ENCODE measurements around the gene RAB6A. TPM values are rescaled to one million over a fixed set of nuclear protein-coding genes. Genes with fewer than 3 reads are reported as not detected.
A peak's percentile ranks its signal among the peaks of the same experiment; 100 is the strongest.
"Not testable (repeated sequence)": the region's sequence is repeated elsewhere in the genome, so short reads cannot be mapped to it uniquely, and the experiment has no call there.

The RAB6A gene
- polyA plus RNA-seq, 4 donors: 97.7 to 139 (median 115) TPM

DNA sequence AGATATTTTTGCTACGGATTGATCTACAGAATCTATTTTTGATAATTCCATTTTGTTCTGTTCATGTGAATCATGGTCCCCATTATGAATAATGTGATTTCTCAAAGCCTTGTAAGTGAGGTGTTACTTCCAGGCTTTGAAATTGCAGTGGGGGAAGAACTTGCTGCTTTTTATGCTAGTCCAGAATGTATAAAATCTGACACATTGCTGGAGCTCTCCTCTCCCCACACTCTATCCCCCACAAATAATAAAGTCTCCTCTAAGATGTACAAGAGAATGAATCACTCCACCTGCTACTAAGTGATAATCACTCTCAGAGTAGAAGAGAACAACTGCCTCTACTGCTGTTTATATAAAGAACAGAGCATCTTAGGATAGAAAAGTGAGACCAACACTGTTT lies 5.9 kb upstream of the RAB6A start:
- no peak for DNase-seq (ENCODE audit: low read depth in 4 of 4, low spot score in 2 of 4)

DNA sequence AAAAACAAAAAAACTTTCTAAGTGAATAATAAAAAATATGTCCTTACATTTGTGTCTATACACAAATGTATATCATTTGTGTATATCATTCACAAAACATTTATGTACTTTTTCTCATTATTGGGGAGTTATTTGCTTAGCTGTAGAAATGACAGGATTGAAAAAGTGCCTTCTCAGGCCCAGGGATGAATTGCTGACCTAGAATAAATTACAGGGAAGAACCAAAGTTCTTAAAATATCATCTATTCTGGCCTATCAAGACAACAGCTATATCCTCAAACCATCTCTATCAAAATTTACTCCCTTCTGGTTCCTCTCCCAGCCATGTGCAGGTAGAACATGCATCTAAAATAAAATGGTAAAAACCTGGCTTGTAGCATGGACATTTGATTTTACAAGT lies 1.9 kb upstream of the RAB6A start:
- DNase-seq (ENCODE audit: low read depth in 4 of 4, low spot score in 2 of 4): no peak

GRCh38 chr11:73761403-73761945 lies 600 bp upstream of the RAB6A start:
- no peak for DNase-seq (ENCODE audit: low read depth in 4 of 4, low spot score in 2 of 4)

DNA sequence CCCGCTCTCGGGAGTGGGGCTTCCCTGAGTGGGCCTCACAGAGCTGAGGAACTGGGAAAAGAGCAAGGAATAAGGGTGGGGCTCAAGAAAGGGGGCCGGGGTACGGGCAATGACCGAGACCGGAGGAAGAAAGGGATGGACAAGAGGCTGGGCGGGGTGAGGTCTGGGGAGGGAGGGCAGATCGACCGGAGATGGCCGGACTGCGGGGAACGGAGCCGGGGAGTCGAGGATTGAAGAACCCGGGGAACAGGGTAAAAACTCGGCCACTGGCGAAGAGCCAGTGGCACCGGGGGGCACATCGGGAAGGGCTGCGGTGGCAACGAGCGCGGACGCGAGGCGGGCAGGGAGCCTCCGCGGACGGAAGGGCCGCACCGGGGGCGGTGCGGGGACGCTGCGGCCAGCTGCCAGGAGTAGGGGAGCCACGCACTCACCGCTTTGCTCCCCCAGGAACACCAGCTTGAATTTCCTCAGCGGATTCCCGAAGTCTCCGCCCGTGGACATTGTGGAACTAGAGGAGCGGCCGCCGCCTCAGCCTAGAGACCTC lies 667 bp downstream of the RAB6A start:
- peak in 2 of 4 donors; percentile 37 to 46 for DNase-seq (ENCODE audit: low read depth in 4 of 4, low spot score in 2 of 4)

DNA sequence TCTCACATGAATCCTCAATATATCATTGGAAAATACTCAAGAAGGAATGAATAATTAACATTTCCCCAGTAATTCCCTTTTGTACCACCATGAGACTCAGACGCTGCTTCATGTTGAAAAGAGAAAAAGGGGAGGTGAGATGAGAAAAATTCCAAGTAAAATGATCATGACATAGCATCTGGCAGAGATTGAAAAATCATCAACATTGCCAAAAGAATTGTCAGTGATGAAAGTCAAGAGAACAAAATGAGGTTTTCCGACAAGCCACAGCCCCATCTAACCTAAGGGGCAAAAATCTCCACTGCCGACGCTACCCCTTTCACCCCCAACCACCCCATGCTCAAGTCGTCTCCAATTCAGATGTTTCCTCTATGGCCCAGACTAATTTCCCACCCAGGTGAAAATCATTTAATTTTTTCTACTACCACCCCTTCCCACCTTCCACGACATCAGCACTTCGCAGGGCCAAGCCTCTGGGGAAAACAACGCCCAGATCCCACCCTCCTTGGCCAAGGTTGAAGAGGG lies 1.2 kb downstream of the RAB6A start:
- peak in 2 of 4 donors; percentile 24 to 36 for DNase-seq (ENCODE audit: low read depth in 4 of 4, low spot score in 2 of 4)

DNA sequence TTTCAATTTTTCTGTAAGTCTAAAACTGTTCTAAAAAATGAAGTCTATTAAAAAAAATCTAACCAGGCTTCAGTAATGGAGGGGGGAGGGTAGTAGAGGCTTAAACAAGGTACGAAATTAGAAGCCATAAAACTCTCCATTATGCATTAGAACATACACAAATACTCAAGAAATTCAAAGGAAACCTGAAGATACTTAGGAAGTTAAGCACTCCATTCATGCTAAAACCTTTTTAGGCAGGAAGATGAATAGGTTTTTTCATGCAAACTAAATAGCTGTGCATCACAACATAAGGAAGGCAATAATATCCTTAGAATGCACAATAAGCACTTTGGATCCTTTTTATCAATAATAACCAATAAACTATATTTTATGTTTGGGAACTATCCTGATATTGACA lies 2.4 kb downstream of the RAB6A start:
- no peak for DNase-seq (ENCODE audit: low read depth in 4 of 4, low spot score in 2 of 4)

DNA sequence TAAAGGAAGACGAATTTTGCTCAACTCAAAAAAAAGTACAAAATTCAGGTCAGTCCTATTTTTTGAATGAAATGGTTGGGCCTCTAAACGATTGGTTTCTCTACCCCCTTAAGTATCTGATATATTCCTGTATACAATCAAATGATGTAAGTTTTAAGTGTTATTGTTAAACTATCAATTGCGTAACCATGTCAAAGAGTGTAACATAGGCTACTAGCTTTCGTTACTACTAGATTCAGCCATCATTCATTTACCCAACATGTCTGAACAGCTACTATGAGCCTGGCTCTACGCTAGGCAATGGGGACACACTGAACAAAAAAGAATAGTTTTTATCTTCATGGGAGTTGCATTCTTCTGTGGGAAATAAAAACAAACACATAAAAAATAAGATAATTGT lies 3.3 kb downstream of the RAB6A start:
- DNase-seq (ENCODE audit: low read depth in 4 of 4, low spot score in 2 of 4): no peak

DNA sequence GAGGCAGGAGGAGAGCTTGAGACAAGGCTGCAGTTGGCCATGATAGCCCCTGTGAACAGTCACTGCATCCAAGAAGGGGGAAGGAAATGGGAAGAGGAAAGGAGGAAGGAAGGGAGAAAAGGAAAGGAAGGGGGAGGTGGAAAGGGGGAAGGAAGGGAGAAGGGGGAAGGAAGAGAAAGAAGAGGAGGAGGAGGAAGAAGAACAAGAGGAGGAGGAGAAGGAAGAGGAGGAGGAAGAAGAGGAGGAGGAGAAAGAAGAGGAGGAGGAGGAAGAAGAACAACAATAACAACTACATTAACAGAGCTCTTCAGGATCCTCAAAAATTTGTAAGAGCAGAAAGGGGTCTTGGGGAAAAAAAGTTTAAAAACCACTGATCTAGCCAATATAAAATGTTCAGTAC lies 5.2 kb downstream of the RAB6A start:
- DNase-seq (ENCODE audit: low read depth in 4 of 4, low spot score in 2 of 4): no peak

- DNase-seq (ENCODE audit: low read depth in 4 of 4, low spot score in 2 of 4): no peak
These were observed 6.9 kb downstream of the RAB6A start for GRCh38 chr11:73753938-73754337.

DNA sequence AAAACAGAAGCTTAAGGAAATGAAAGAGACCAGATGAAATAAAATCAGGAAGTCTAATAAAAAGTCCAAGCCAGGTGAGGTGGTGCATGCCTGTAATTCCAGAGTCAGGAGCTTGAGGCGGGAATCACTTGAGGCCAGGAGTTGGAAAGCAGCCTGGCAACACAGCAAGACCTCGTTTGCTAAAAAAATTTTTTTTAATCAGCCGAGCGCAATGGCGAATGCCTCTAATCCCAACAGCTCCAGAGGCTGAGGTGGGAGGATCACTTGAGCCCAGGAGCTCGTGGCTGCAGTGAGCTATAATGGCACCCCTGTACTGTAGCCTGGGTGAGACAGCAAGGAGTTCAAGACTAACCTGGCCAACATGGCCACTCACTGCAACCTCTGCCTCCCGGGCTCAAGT lies 8.0 kb downstream of the RAB6A start:
- DNase-seq (ENCODE audit: low read depth in 4 of 4, low spot score in 2 of 4): no peak

DNA sequence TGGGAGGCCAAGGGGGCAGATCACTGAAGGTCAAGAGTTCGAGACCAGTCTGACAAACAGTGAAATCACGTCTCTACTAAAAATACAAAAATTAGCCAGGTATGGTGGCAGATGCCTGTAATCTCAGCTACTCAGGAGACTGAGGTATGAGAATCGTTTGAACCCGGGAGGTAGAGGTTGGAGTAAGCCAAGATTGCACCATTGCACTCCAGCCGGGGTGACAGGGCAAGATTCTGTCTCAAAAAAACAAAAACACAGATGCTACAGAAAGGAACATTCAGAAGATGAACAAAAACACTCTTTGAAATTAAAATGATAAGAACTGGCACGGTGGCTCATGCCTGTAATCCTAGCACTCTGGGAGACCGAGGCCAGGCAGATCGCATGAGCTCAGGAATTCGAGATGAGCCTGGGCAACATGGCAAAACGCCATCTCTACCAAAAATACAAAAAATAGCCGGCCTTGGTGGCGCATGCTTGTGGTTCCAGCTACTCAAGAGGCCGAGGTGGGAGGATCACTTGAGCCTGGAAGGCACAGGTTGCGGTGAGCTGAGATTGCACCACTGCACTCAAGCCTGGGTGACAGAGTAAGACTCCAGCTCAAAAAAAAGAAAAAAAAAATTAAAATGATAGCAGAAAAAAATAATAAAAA lies 8.5 kb downstream of the RAB6A start:
- DNase-seq (ENCODE audit: low read depth in 4 of 4, low spot score in 2 of 4): no peak

DNA sequence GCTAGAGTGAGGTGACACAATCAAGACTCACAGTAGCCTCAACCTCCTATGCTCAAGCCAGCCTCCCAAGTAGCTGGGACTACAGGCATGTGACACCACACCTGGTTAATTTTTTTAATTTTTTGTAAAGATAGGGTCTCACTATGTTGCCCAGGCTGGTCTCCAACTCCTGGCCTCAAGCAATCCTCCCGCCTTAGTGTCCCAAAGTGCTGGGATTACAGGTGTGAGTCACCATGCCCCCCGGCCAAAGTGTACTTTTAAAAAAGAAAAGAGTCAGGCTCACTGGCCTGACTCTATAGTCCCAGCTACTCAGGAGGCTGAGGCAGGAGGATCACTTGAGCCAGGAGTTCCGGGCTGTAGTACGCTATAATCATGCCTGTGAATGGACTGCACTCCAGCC lies 10.0 kb downstream of the RAB6A start:
- DNase-seq (ENCODE audit: low read depth in 4 of 4, low spot score in 2 of 4): not testable (repeated sequence)

GRCh38 chr11:73750228-73750627 lies 10.6 kb downstream of the RAB6A start:
- no peak for DNase-seq (ENCODE audit: low read depth in 4 of 4, low spot score in 2 of 4)

DNA sequence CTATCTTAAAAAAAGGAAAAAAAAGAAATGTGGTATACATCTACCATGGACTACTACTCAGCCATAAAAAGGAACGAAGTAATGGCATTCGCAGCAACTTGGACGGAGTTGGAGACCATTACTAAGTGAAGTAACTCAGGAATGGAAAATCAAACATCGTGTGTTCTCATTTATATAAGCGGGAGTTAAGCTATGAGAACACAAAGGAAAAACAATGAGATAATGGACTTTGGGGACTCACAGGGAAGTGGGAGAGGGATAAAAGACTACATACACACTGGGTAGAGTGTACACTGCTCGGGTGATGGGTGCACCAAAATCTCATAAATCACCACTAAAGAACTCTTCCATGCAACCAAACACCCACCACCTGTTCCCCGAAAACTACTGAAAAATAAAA lies 11.8 kb downstream of the RAB6A start:
- DNase-seq (ENCODE audit: low read depth in 4 of 4, low spot score in 2 of 4): no peak

DNA sequence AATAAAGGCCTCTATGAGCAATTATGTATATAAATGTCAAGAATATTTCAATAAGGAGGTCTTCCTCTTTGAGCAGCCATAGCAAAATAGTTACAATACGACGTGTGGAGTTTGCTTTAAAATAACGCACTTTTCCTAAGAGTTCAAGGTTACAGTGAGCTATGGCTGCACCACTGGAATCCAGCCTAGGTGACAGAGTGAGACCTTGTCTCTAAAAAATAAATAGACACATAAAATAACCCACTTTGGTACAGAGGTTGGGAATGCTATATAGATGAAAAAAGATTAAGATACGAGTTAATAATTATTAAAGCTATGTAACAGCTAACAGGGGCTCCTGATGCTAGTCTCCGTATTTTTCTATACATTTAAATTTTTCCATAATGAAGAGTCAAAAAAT lies 12.6 kb downstream of the RAB6A start:
- no peak for DNase-seq (ENCODE audit: low read depth in 4 of 4, low spot score in 2 of 4)

GRCh38 chr11:73747762-73748161 lies 13.1 kb downstream of the RAB6A start:
- DNase-seq (ENCODE audit: low read depth in 4 of 4, low spot score in 2 of 4): no peak

DNA sequence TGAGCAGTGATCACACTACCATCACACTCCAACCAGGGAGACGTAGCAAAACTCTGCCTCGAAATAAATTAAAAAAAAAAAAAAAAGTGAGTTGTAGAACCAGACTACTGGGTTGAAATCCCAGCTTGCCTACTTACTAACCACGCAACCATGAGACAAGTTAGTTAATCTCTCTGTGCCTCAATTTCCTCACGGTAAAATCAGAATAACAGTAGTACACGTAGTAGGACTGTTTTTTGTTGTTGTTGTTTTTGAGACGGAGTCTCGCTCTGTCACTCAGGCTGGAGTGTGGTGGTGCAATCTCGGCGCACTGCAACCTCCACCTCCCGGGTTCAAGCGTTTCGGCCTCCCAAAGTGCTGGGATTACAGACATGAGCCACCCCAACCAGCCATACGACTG lies 14.2 kb downstream of the RAB6A start:
- no peak for DNase-seq (ENCODE audit: low read depth in 4 of 4, low spot score in 2 of 4)

GRCh38 chr11:73743045-73743444 lies 17.8 kb downstream of the RAB6A start:
- no peak for DNase-seq (ENCODE audit: low read depth in 4 of 4, low spot score in 2 of 4)

GRCh38 chr11:73735959-73736358 lies 24.9 kb downstream of the RAB6A start:
- not testable (repeated sequence) for DNase-seq (ENCODE audit: low read depth in 4 of 4, low spot score in 2 of 4)

- DNase-seq (ENCODE audit: low read depth in 4 of 4, low spot score in 2 of 4): no peak
These were observed 25.9 kb downstream of the RAB6A start for GRCh38 chr11:73734993-73735392.

DNA sequence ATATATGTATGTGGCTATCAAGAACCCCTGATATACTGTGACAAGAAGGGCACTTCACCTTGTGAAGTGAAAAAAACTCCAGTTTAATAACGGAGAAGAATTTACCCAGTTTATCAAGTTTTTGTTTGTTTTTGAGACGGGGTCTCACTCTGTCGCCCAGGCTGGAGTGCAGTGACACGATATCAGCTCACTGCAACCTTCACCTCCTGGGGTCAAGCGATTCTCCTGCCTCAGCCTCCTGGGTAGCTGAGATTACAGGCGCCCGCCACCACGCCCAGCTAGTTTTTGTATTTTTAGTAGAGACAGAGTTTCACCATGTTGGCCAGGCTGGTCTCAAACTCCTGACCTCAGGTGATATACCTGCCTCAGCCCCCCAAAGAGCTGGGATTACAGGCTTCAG lies 26.9 kb downstream of the RAB6A start:
- DNase-seq (ENCODE audit: low read depth in 4 of 4, low spot score in 2 of 4): not testable (repeated sequence)

GRCh38 chr11:73732936-73733335 lies 27.9 kb downstream of the RAB6A start:
- not testable (repeated sequence) for DNase-seq (ENCODE audit: low read depth in 4 of 4, low spot score in 2 of 4)
